A549 (cell line): ENCODE results near the gene CERS6. TPM values are rescaled to one million over a fixed set of nuclear protein-coding genes. Genes with fewer than 3 reads are reported as not detected.

Experiments
- ATAC-seq, 2 experiments: fragments of 200-7000 bp in 1 of 2; fragments of >200 bp in 1 of 2; cut with Nextera tagmentation in 1 of 2; cut with Tn5 transposase in 1 of 2; 3 replicates each; pipeline versions ENCODE4 v1.8.0 to v1.9.1; 2018 to 2020; ENCODE audit warnings: mild to moderate bottlenecking in 1 of 2, moderate library complexity in 1 of 2
- CTCF ChIA-PET: fragments of 300-600 bp; sonication (Branson Sonifier 250); formaldehyde crosslinking; extraction: SDS; loops from one replicate; lab custom pipeline; 2021; ENCODE audit warnings: antibody characterized with exemption, inconsistent platforms; lab: Yijun Ruan, JAX
- POLR2A ChIA-PET: fragments of 350-600 bp; formaldehyde crosslinking; extraction: SDS; loops from one replicate; lab custom pipeline; 2021; ENCODE audit warnings: antibody characterized with exemption, inconsistent platforms; lab: Yijun Ruan, JAX
- DNase-seq, 2 experiments: peaks; one replicate each; pipeline versions ENCODE4 v3.0.0 to v3.0.0-alpha.2; 2011 to 2016; ENCODE audit warnings: low read depth in 1 of 2, low spot score in 1 of 2
- FAIRE-seq: peaks from 2 replicates; lab custom pipeline; 2011; peaks lifted over from hg19 to GRCh38; lab: Jason Lieb, UNC
- H3K27ac ChIP-seq, 2 experiments: fragments of >200 bp; sonication (Bioruptor Twin); formaldehyde crosslinking; 3 replicates each; pipeline ENCODE4 v1.5.1; 2016 to 2017
- H3K4me1 ChIP-seq: fragments of >200 bp; sonication (Bioruptor Twin); formaldehyde crosslinking; 3 replicates; pipeline ENCODE4 v1.6.1; 2016
- H3K4me2 ChIP-seq: fragments of >200 bp; sonication (Bioruptor Twin); formaldehyde crosslinking; 3 replicates; pipeline ENCODE4 v1.6.1; 2016
- H3K4me3 ChIP-seq: fragments of >200 bp; sonication (Bioruptor Twin); formaldehyde crosslinking; 3 replicates; pipeline ENCODE4 v1.5.1; 2016
- H3K9me3 ChIP-seq: fragments of >200 bp; sonication (Bioruptor Twin); formaldehyde crosslinking; 3 replicates; pipeline ENCODE4 v1.6.1; 2016
- CEBPB ChIP-seq, 2 experiments: fragments of >200 bp in 1 of 2; sonication (Bioruptor Twin) in 1 of 2; formaldehyde crosslinking in 1 of 2; IDR thresholded peaks; 2 replicates each; pipeline ENCODE4 v1.6.1; 2012 to 2016
- CHD4 ChIP-seq: fragments of 200-600 bp; sonication (generic); IDR thresholded peaks from 2 replicates; pipeline ENCODE4 v1.6.1; 2016; ENCODE audit warnings: antibody characterized with exemption, mild to moderate bottlenecking, borderline replicate concordance
- ESRRA ChIP-seq: fragments of 150-350 bp; IDR thresholded peaks from 2 replicates; pipeline ENCODE4 v1.6.1; 2014; ENCODE audit warnings: mild to moderate bottlenecking, low read length, borderline replicate concordance
- HOXB5 ChIP-seq: fragments of 250-450 bp; sonication (Bioruptor Pico); IDR thresholded peaks from 2 replicates; pipeline ENCODE4 v1.5.0; 2020; ENCODE audit warnings: mild to moderate bottlenecking, moderate library complexity
- KDM5A ChIP-seq: fragments of 200-600 bp; sonication (generic); IDR thresholded peaks from 2 replicates; pipeline ENCODE4 v1.6.1; 2016; ENCODE audit warnings: antibody characterized with exemption, mild to moderate bottlenecking
- MAFK ChIP-seq: fragments of 450-650 bp; IDR thresholded peaks from 2 replicates; pipeline ENCODE4 v1.6.1; 2014; ENCODE audit not compliant: partially characterized antibody
- MAZ ChIP-seq: fragments of 150-350 bp; IDR thresholded peaks from 2 replicates; pipeline ENCODE4 v1.6.1; 2014; ENCODE audit warnings: antibody characterized with exemption, low read depth, low read length, borderline replicate concordance
- MYC ChIP-seq: IDR thresholded peaks from 2 replicates; pipeline ENCODE4 v1.6.1; 2012; ENCODE audit warnings: mild to moderate bottlenecking, inconsistent platforms, low read length, improper control_type of control experiment, borderline replicate concordance
- NFE2L2 ChIP-seq: fragments of 150-350 bp; conservative IDR thresholded peaks from 2 replicates; pipeline ENCODE4 v1.6.1; 2014; ENCODE audit warnings: low read length
- POLR2A ChIP-seq: IDR thresholded peaks from 2 replicates; pipeline ENCODE4 v1.6.1; 2012; ENCODE audit warnings: mild to moderate bottlenecking, low read length
- RARB ChIP-seq: fragments of 250-450 bp; sonication (Bioruptor Pico); IDR thresholded peaks from 2 replicates; pipeline ENCODE4 v1.8.0; 2021; ENCODE audit warnings: mild to moderate bottlenecking, moderate library complexity
- TFCP2L1 ChIP-seq: fragments of 250-450 bp; sonication (Bioruptor Pico); IDR thresholded peaks from 2 replicates; pipeline ENCODE4 v1.5.0; 2021; ENCODE audit warnings: mild to moderate bottlenecking
- ZNF302 ChIP-seq: fragments of 250-450 bp; sonication (Bioruptor Pico); IDR thresholded peaks from 2 replicates; pipeline ENCODE4 v1.9.0; 2021; ENCODE audit warnings: inconsistent platforms, mild to moderate bottlenecking, moderate library complexity
- WGBS: methylation state at CpG from one replicate; pipeline ENCODE4 v1.1.6; 2017; ENCODE audit errors: missing lambda C conversion rate; 5-methylcytosine and 5-hydroxymethylcytosine counted together
- polyA plus RNA-seq, 4 experiments: library from polyadenylated mRNA; depleted of rRNA in 3 of 4; stranded (reverse); fragments of >200 nt; fragmentation: RNase III in 1 of 4; extraction: RNeasy Plus Mini Kit Qiagen cat#74134 plus additional on column Dnase treatment in 1 of 4; gene quantifications; 2 replicates in 3 of 4; 3 replicates in 1 of 4; pipeline ENCODE4 v1.2.3, GENCODE V29; 2011 to 2017
- TF ChIP-seq, protein P1 (sequence below): fragments of 200-600 bp; sonication (generic); IDR thresholded peaks from 2 replicates; pipeline ENCODE4 v1.6.1; 2016; ENCODE audit warnings: antibody characterized with exemption, mild to moderate bottlenecking, moderate library complexity
- TF ChIP-seq, protein P2 (sequence below): fragments of 450-650 bp; IDR thresholded peaks from 2 replicates; pipeline ENCODE4 v1.6.1; 2014; ENCODE audit warnings: antibody characterized with exemption
- TF ChIP-seq, protein P3 (sequence below): fragments of >200 bp; sonication (Bioruptor Twin); formaldehyde crosslinking; IDR thresholded peaks from 3 replicates; pipeline ENCODE4 v1.6.1; 2016
- TF ChIP-seq, protein P4 (sequence below): IDR thresholded peaks from 2 replicates; pipeline ENCODE4 v1.6.1; 2012; ENCODE audit warnings: low read depth, borderline replicate concordance
- TF ChIP-seq, protein P5 (sequence below): IDR thresholded peaks from 2 replicates; pipeline ENCODE4 v1.6.1; 2012

CERS6 gene
- polyA plus RNA-seq, 2 of the 4 experiments (the other 2 are of a cell fraction): 12.0 to 16.9 TPM

DNA sequence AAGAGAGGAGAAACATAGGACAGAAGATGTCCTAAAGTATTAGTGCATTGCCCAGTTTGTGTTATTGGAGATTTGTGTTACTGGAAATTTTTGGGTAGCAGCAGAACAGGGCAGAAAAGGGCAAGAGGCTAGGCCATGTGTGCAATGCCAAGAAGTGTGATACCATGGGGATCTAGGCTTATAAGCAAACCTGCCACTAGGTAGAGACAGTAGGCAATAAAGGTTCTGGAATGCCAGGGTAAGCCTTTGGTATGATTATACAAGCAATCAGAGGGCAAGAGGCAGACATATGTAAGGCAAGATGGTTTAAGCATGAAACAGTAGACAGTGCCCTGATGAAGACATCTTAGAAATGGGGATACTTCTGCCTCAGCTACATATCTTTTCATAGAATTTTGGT lies 12.3 kb upstream of the CERS6 start:
- CTCF ChIA-PET: no interaction called here
- H3K9me3 ChIP-seq: peaks cover 11% of the 10 kb centered on the region; the same call in 1 of the 3 replicates
- TF ChIP-seq MAZ (no peak), MYC (no peak), ESRRA (no peak), RARB (CRISPR knock-in tag) (no peak)
- TF ChIP-seq, protein P1, sequence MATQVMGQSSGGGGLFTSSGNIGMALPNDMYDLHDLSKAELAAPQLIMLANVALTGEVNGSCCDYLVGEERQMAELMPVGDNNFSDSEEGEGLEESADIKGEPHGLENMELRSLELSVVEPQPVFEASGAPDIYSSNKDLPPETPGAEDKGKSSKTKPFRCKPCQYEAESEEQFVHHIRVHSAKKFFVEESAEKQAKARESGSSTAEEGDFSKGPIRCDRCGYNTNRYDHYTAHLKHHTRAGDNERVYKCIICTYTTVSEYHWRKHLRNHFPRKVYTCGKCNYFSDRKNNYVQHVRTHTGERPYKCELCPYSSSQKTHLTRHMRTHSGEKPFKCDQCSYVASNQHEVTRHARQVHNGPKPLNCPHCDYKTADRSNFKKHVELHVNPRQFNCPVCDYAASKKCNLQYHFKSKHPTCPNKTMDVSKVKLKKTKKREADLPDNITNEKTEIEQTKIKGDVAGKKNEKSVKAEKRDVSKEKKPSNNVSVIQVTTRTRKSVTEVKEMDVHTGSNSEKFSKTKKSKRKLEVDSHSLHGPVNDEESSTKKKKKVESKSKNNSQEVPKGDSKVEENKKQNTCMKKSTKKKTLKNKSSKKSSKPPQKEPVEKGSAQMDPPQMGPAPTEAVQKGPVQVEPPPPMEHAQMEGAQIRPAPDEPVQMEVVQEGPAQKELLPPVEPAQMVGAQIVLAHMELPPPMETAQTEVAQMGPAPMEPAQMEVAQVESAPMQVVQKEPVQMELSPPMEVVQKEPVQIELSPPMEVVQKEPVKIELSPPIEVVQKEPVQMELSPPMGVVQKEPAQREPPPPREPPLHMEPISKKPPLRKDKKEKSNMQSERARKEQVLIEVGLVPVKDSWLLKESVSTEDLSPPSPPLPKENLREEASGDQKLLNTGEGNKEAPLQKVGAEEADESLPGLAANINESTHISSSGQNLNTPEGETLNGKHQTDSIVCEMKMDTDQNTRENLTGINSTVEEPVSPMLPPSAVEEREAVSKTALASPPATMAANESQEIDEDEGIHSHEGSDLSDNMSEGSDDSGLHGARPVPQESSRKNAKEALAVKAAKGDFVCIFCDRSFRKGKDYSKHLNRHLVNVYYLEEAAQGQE: no peak
- TF ChIP-seq, protein P2, sequence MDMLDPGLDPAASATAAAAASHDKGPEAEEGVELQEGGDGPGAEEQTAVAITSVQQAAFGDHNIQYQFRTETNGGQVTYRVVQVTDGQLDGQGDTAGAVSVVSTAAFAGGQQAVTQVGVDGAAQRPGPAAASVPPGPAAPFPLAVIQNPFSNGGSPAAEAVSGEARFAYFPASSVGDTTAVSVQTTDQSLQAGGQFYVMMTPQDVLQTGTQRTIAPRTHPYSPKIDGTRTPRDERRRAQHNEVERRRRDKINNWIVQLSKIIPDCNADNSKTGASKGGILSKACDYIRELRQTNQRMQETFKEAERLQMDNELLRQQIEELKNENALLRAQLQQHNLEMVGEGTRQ: no peak
- no peak overlapping the region for H3K4me2 ChIP-seq
- DNase-seq: peak in 1 of 2 experiments; percentile 6
- no peak overlapping the region for H3K27ac ChIP-seq
- ATAC-seq: peak in 1 of 2 experiments; percentile 36; a peak in 1 of 6 replicates
- no peak for FAIRE-seq
- POLR2A ChIA-PET: no interaction called here
- no peaks in the 10 kb centered on the region for H3K4me1 ChIP-seq
- H3K4me3 ChIP-seq: no peak overlapping the region

DNA sequence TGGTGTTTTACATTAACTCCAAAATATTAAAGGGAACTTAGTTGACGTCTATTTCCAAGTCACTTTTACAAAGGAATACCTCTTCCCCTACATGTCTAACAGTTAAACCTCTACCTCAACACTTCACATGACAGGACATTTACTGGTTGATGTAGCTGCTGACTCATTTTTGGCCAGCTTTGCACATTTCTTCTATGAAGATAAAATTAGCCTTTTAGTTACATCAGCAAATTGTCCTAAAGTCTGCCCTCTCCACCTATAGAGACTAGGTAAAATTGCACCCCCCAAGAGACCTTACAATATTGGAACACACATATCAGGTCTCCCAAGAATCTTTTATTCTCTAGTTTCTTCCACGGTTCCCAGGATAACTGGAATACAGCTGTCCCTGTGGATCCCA lies 10.1 kb upstream of the CERS6 start:
- ATAC-seq (no peak), FAIRE-seq (no peak), DNase-seq (no peak)
- H3K9me3 ChIP-seq: peaks cover 11% of the 10 kb centered on the region; the same call in 1 of the 3 replicates
- ChIA-PET CTCF (no interaction called here), POLR2A (no interaction called here)
- H3K4me3 ChIP-seq: no peak overlapping the region
- no peak overlapping the region for H3K27ac ChIP-seq
- H3K4me2 ChIP-seq: no peak overlapping the region
- H3K4me1 ChIP-seq: no peaks in the 10 kb centered on the region
- WGBS: 87% methylated on average over 2 of the region's 2 CpGs
- TF ChIP-seq CHD4 (no peak), CEBPB (IDR thresholded peaks at IDR 0.05) (no peak), KDM5A (no peak), MAFK (peak; percentile 13)
- TF ChIP-seq, protein P3, sequence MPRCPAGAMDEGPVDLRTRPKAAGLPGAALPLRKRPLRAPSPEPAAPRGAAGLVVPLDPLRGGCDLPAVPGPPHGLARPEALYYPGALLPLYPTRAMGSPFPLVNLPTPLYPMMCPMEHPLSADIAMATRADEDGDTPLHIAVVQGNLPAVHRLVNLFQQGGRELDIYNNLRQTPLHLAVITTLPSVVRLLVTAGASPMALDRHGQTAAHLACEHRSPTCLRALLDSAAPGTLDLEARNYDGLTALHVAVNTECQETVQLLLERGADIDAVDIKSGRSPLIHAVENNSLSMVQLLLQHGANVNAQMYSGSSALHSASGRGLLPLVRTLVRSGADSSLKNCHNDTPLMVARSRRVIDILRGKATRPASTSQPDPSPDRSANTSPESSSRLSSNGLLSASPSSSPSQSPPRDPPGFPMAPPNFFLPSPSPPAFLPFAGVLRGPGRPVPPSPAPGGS: no peak
- TF ChIP-seq, protein P4, sequence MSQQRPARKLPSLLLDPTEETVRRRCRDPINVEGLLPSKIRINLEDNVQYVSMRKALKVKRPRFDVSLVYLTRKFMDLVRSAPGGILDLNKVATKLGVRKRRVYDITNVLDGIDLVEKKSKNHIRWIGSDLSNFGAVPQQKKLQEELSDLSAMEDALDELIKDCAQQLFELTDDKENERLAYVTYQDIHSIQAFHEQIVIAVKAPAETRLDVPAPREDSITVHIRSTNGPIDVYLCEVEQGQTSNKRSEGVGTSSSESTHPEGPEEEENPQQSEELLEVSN: no peak

DNA sequence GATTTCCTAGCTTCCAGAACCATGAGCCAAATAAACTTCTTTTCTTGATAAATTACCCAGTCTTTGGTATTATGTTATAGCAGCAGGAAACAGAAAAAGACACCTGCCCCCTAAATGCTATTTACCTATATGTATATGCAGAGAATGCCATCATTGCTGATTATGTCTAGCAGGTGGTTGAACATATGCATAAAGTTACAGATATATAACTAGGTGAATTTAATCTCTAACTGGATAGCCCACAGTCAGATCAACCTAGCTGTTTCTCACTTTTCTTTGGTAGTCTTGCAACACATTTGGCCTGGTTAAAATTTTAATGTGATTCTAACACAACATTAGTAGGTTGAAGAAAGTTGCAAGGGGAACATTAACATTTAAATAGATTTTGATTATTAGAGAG lies 7.1 kb upstream of the CERS6 start:
- DNase-seq (no peak), FAIRE-seq (no peak), ATAC-seq (no peak)
- Histone ChIP-seq H3K4me1 (no peaks in the 10 kb centered on the region), H3K4me3 (no peak overlapping the region), H3K4me2 (no peak overlapping the region), H3K9me3 (peaks cover 11% of the 10 kb centered on the region; the same call in 1 of the 3 replicates), H3K27ac (no peak overlapping the region)
- POLR2A ChIA-PET: no interaction called here
- CTCF ChIA-PET: no interaction called here
- no peak for TF ChIP-seq ZNF302 (CRISPR knock-in tag)
- TF ChIP-seq POLR2A: no peak
- TF ChIP-seq, protein P2: no peak
- no peak for TF ChIP-seq NFE2L2
- TF ChIP-seq, protein P5, sequence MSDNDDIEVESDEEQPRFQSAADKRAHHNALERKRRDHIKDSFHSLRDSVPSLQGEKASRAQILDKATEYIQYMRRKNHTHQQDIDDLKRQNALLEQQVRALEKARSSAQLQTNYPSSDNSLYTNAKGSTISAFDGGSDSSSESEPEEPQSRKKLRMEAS: no peak
- no peak for TF ChIP-seq HOXB5 (CRISPR knock-in tag)
- TF ChIP-seq, protein P1: no peak
- TF ChIP-seq TFCP2L1 (CRISPR knock-in tag): no peak
- no peak for TF ChIP-seq MAFK
